ENCODE data around the gene LYRM4. TPM values are rescaled to one million over a fixed set of nuclear protein-coding genes. Genes with fewer than 3 reads are reported as not detected.

LYRM4 gene
- total RNA-seq, 1 donor from 2014 or later, result 20.4 TPM

GRCh38 chr6:5279891-5280338, 19.2 kb upstream of the LYRM4 start:
- Histone ChIP-seq H3K27ac (no peak overlapping the region), H3K4me1 (peaks cover 3% of the 10 kb centered on the region), H3K4me3 (no peak overlapping the region), H3K9me3 (no peaks in the 10 kb centered on the region), H3K36me3 (no peaks in the 10 kb centered on the region), H3K27me3 (no peaks in the 10 kb centered on the region)
- no peak for DNase-seq
- intact Hi-C loops (cut with DNase I), result no loop called here
- TF ChIP-seq CTCF (IDR thresholded peaks at IDR 0.05), result no peak
- no peak for ATAC-seq

- ATAC-seq (no peak), DNase-seq (no peak)
- intact Hi-C loops (cut with DNase I), result no loop called here
- no peak overlapping the region for H3K27ac ChIP-seq
- no peaks in the 10 kb centered on the region for H3K9me3 ChIP-seq
- H3K4me1 ChIP-seq, result peaks cover 3% of the 10 kb centered on the region
- no peaks in the 10 kb centered on the region for H3K36me3 ChIP-seq
- H3K4me3 ChIP-seq, result no peak overlapping the region
- TF ChIP-seq CTCF (IDR thresholded peaks at IDR 0.05), result no peak
- H3K27me3 ChIP-seq, result no peaks in the 10 kb centered on the region
These were observed 17.9 kb upstream of the LYRM4 start for GRCh38 chr6:5278565-5279120.

- H3K27ac ChIP-seq, result no peak overlapping the region
These were observed 17.3 kb upstream of the LYRM4 start for GRCh38 chr6:5278047-5278446.

GRCh38 chr6:5277589-5277988, 16.8 kb upstream of the LYRM4 start:
- intact Hi-C loops (cut with DNase I), result loop anchor here (2.0 kb wide), 1 partner anchor 33 kb away; no protein-coding TSS in a partner anchor
- H3K36me3 ChIP-seq, result no peaks in the 10 kb centered on the region
- H3K27me3 ChIP-seq, result no peaks in the 10 kb centered on the region
- H3K4me3 ChIP-seq, result no peak overlapping the region
- H3K4me1 ChIP-seq, result peaks cover 3% of the 10 kb centered on the region
- DNase-seq (no peak), ATAC-seq (no peak)
- no peak overlapping the region for H3K27ac ChIP-seq
- no peaks in the 10 kb centered on the region for H3K9me3 ChIP-seq
- TF ChIP-seq CTCF (IDR thresholded peaks at IDR 0.05), result no peak

More at GRCh38 chr6:5278047-5278446, 17.3 kb upstream of the LYRM4 start:
- no peaks in the 10 kb centered on the region for H3K36me3 ChIP-seq
- no peaks in the 10 kb centered on the region for H3K27me3 ChIP-seq
- H3K9me3 ChIP-seq, result no peaks in the 10 kb centered on the region
- no peak for ATAC-seq
- H3K4me1 ChIP-seq, result peaks cover 3% of the 10 kb centered on the region
- intact Hi-C loops (cut with DNase I), result no loop called here
- TF ChIP-seq CTCF (IDR thresholded peaks at IDR 0.05), result no peak
- DNase-seq, result no peak
- H3K4me3 ChIP-seq, result no peak overlapping the region

GRCh38 chr6:5276581-5276980, 15.8 kb upstream of the LYRM4 start:
- intact Hi-C loops (cut with DNase I), result loop anchor here (2.0 kb wide), 1 partner anchor 34 kb away; no protein-coding TSS in a partner anchor
- no peak for DNase-seq
- H3K4me1 ChIP-seq, result peaks cover 3% of the 10 kb centered on the region
- no peaks in the 10 kb centered on the region for H3K9me3 ChIP-seq
- H3K27ac ChIP-seq, result no peak overlapping the region
- TF ChIP-seq CTCF (IDR thresholded peaks at IDR 0.05), result no peak
- ATAC-seq, result no peak
- H3K27me3 ChIP-seq, result no peaks in the 10 kb centered on the region
- no peak overlapping the region for H3K4me3 ChIP-seq
- no peaks in the 10 kb centered on the region for H3K36me3 ChIP-seq

- Histone ChIP-seq H3K27ac (no peak overlapping the region), H3K36me3 (no peaks in the 10 kb centered on the region), H3K4me1 (peaks cover 1% of the 10 kb centered on the region), H3K9me3 (no peaks in the 10 kb centered on the region), H3K27me3 (no peaks in the 10 kb centered on the region), H3K4me3 (no peak overlapping the region)
- ATAC-seq (no peak), DNase-seq (no peak)
- intact Hi-C loops (cut with DNase I), result no loop called here
- TF ChIP-seq CTCF (IDR thresholded peaks at IDR 0.05), result no peak
These were observed 14.7 kb upstream of the LYRM4 start for GRCh38 chr6:5275497-5275896.

All from upper lobe of right lung (tissue), 1 donor.